ENCODE measurements around the gene NOP9. TPM values are rescaled to one million over a fixed set of nuclear protein-coding genes. Genes with fewer than 3 reads are reported as not detected.
"Not testable (repeated sequence)": the region's sequence is repeated elsewhere in the genome, so short reads cannot be mapped to it uniquely, and the experiment has no call there.

The NOP9 gene
- polyA plus RNA-seq, 4 donors = 20.0 to 27.0 (median 25.4) TPM

DNA sequence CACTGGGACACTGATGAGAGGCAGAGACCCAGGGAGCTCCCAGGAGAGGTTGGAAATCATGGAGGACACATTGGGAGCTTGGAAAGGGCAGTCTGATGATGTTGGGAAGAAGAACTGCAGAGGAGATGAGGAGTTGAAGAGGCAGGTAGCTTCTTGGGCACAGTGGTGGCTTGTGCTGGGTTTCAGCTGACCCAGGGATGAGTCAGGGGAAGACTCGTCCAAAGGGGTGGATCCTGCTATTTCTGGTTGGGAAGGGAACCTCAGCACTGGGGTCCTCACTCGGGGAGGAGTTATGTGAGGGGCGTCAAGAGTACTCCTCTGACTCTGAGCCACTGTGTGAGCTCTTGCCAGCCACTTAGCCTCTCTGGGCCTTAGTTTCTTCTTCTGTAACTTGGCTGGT, 23.7 kb downstream of the NOP9 start:
- DNase-seq (ENCODE audit: low read depth in 4 of 4, low spot score in 3 of 4) = no peak

DNA sequence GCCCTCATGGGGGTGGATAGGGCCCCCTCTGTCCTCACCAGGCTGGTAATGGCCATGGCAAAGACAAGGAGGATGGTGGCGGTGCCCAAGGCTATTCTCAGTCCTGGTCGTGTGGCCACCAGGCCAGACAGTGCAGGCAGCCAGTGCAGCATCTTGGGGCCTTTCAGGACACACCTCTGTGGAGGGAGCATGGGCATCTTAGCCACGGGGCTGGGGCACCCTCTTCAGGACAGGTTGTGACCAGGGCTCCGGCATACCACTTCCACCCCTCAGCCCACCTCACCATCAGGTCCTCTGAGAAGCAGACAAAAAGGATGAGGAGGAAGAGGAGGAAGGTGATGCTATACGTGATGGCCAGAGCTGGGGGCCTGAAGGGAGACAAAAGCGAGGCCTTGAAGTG, 24.4 kb downstream of the NOP9 start:
- no peak for DNase-seq (ENCODE audit: low read depth in 4 of 4, low spot score in 3 of 4)

DNA sequence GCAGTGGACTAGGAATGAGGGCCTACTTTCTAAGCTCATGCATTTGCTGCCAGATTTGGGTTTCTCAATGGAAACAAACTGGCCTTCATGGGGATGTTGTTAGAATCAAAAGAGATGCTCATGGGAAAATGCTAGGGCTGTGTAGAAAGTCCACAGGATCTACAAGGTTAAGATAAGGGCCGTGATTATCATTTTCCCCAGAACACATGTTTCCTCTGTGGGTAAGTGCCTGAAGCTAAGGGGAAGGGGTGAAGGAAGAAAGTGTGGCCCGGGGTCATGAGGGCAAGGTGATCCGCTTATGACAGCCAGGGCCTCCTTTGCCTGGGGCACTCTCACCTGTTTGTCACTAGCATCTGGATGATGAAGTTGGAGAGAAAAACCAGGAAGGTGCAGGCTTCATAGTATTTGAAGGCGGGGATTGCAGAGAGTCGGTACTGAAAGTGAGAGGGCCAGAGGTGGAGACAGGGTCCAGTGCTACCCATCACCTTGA, 25.4 kb downstream of the NOP9 start:
- DNase-seq (ENCODE audit: low read depth in 4 of 4, low spot score in 3 of 4) = no peak

DNA sequence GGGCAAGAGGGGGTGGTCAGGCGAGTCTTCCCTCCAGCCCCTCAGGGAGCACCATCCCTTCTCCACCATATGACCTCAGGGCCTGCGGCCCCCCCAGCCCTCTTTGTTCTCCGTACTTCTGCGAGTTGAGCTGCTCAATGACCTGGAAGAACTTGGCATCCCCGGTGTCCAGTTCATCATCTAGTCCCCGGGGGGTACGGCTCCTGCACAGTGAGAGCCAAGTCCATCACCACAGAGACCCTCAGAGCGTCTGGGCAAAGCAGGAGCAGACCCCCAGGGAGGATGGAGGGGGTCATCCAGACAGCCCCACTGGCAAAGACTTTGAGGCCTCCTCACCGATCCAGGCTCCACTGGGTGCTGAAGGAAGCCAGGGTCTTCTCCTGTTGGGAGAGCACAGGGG, 26.3 kb downstream of the NOP9 start:
- no peak for DNase-seq (ENCODE audit: low read depth in 4 of 4, low spot score in 3 of 4)

DNA sequence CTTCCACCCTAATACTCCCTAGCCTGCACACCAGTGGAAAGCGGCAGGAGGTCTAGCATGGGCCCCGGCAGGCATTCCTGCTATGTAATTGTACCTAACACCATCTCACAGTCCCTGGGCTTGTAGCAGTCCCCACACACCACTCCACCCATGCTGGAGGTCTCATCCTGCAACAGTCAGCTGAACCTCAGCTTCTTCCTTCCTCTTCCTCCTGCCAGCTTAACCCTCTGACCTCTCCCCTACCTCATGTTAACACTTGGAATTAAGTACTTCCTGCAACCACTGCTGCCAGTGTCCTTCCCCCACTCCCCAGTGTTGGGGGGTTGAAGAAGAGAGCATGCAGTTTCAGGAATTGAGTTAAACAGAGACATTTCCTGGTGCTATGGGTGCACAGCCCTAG, 27.7 kb downstream of the NOP9 start:
- DNase-seq (ENCODE audit: low read depth in 4 of 4, low spot score in 3 of 4) = no peak

DNA sequence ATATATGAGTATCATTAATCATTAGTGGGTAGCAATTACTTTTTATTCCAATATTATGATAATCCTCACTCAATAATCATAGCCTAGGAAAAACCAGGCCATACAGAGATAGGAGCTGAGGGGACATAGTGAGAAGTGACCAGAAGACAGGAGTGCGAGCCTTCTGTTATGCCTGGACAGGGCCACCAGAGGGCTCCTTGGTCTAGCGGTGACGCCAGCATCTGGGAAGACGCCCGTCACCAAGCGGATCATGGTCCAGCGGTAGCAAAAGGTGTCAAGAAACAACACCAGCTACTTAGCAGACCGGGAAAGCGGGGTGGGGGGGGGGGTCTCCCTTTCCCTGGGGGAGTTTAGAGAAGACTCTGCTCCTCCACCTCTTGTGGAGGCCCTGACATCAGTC, 28.3 kb downstream of the NOP9 start:
- not testable (repeated sequence) for DNase-seq (ENCODE audit: low read depth in 4 of 4, low spot score in 3 of 4)

DNA sequence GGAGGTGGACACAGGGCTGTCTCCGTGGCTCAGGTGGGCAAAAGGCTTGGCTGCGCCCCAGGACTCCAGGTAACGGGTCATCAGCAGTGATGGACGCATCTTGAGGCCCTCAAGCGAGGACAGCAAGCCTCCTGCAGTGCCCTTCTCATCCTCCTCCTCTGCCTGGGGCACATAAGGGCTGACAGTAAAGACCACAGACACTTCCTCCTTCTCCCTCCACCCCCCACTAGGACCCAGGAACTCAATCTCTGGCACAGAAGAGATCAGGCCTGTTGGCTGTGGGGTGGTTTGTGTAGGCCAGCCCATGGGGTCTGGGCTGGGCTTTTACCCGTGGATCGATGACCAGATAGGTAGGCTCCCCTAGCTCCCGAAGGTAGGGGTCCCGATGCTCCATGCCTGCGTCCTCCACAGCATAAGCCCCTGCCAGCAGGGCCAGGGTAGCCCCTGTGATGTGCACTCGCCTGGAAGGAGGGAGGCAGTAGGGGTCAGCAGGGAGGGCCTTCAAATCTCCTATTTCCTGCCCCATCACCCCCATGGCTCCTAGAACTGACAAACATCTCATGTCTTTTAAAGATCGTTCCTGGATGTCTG, 29.5 kb downstream of the NOP9 start:
- DNase-seq (ENCODE audit: low read depth in 4 of 4, low spot score in 3 of 4) = no peak

DNA sequence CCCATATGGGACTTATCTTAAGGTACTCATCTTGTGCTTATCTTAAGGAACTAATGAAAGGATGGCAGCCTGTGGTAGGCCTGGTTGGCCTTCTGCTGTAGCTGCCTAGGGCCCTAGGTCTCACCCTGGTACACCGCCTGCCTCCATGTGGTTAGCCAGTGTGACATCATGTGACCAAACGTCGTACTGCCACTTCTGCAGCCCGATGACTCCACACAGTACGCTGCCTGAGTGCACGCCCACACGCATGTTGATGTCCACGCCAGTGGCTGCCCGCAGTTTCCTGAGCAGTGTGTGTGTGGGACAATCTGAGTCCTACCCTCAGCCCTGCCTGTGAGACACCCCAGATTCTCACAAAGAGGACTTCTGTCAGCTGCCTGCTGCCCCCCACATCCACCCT, 30.1 kb downstream of the NOP9 start:
- no peak for DNase-seq (ENCODE audit: low read depth in 4 of 4, low spot score in 3 of 4)

DNA sequence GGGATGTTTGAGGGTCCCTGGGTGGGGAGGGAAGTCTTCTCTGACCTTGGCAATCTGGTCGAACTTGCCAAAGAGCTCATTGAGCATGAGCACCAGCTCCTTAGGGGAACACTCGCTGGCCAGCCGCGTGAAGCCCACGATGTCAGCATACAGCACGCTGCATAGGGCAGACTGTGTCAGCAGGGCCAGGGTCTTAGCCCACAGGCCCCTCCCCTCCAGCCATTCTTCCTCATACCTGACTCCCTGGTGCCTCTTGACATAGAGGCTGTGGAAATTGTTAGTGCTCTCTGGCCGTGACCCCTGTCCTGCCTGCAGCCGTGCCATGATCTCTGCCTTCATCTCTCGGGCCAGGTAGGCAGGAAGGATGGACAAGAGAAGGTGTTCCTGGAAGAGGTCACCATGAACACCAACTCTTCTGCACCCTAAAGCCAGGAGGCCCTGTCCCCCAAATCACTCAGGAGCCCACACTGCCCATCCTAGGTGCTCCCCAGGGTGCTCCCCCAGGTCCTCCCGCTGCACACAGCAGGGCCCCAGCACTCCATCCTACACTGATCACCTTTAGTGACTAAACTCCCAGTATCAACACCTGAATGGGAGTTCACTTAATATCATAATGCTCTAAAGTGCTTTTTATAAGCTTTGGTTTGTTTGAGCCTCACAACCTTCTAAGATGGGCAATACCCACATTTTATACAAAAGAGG, 31.5 kb downstream of the NOP9 start:
- no peak for DNase-seq (ENCODE audit: low read depth in 4 of 4, low spot score in 3 of 4)

DNA sequence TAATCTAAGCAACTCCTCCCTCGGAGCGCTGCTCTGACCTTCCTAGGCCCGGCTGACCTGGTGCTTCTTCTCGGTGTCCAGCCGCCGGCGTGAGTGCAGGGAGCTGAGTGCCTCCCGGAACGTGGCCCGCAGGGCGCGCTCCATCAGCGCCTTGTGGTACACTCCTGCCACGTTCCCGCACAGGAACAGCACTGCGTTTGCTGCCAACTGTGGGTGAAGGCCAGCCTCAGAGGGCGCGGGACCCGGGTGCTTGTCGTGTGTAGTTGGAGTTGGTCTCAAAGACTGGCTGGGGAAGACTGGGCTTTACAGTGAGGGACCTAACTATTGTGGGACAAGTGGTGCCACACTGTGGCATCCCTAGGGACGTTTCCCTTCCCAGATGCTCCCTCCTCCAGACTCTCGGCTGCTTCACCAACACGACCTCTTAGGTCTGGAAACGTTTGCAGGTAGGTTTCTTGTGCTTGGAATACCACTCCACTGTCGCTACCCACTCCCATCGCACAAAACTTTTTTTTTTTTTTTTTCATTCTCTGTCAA, 32.1 kb downstream of the NOP9 start:
- no peak for DNase-seq (ENCODE audit: low read depth in 4 of 4, low spot score in 3 of 4)

DNA sequence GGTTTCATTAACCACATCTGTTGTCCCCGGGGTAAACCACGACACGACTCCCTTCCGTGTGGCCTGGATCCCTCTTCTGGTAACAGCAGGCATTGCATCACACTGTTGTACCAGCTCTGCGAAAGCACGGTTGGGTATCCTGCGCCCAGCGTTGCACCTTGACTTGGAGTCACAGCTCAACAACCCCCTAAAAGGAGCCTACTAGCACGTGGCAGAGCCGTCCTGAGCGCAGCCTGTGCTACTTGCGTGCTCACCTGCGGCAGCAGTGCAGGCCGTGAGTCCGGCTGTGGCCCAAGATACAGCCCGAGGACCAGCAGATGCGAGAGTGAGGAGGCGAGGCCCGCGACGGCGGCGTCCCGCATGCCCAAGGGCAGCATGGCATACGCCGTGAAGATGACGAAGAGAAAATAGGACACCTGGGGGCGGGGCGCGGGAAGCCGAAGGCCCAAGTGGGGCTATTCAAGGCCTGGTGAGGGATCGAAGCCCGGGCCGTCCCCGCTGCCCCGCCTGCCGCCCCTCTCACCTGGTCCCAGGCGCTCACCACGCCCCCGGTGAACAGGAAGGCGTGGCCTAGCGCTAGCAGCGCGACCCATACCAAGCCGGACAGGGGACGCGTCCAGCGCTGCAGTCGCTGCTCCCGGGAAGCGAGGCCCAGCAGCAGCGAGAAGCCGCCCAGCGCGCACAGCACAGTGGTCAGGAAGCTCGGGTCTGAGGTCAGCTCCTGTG, 32.8 kb downstream of the NOP9 start:
- DNase-seq (ENCODE audit: low read depth in 4 of 4, low spot score in 3 of 4) = no peak

DNA sequence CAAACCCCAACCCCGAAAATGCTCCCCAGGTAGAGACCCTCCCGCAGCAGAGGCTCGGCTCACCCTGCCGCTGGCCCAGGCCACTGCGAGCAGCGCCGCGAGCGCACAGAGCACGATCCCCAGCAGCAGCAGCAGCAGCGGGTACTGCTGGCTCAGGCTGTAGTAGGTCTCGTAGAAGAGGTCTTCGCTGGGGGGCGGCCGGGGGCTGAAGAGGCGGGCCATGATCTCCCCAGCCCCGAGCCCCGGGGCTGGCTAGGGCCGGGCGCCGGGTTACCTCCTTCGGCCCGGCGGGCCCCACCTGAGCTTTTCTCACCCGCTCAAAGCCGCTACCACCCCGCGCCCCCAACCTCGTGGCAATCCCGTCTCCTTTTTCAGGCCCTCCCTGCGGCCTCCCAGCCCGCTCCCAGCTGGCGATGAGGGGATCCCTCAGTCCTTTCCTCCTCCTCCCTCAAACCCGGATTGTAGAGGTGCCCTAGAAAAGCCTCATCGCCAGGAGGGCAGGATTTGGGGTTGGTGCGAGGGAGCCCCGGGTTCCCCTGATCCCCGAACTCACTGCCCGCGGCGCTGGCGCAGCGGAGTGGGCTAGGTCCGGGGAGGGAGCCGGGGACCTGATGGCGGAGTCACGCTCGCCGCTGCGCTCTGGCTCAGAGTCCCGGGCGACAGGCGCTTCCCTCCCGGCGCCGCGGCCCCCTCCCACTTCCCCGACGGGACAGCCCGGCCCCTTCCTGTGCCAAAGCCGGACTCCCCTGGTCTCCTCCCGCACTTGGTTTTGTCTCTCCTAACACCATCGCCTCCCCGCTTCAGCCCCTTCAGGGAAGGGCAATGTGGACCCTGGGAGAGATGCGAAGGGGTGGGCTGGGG, 35.0 kb downstream of the NOP9 start, which contains the start of gene ADCY4:
ADCY4 (minus strand) TSS at position 641 of the 861 bp plus-strand sequence; CDS start at position 222, 419 bp downstream.
- no peak for DNase-seq (ENCODE audit: low read depth in 4 of 4, low spot score in 3 of 4)

DNA sequence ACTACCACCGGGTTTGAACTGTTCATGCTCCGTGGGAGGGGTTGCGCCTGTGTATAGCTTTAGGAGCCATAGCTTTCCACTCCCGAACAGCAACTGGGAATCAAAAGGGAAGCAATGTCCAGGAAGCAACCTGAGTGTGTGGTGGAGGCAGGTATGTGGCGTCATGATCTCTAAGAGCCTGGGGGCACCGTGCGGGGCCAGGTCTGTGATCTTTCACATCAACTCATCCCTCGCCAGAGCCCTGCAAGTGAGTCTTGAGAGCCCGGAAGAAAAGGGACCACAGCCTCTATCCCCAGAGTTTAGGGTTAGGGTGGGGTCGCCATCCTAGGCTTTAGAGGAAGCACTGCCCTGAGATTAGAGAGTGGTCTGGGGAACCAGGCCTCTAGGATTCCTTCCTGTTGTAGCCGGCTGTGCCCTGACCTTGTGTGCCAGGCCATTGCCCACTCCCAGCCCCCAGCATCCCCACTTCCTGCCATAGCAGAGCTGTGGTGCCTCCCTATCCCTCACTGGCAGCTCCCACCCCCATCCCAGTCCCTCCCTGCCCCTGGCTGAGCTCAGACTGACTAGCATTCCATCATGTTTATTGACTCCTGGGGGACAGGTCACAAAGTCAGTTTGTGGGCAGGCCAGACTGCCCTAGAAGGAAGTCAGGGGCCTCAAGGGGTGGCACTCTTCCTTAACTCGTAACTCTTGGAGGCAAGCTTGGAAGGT, 36.0 kb downstream of the NOP9 start:
- DNase-seq (ENCODE audit: low read depth in 4 of 4, low spot score in 3 of 4) = no peak

DNA sequence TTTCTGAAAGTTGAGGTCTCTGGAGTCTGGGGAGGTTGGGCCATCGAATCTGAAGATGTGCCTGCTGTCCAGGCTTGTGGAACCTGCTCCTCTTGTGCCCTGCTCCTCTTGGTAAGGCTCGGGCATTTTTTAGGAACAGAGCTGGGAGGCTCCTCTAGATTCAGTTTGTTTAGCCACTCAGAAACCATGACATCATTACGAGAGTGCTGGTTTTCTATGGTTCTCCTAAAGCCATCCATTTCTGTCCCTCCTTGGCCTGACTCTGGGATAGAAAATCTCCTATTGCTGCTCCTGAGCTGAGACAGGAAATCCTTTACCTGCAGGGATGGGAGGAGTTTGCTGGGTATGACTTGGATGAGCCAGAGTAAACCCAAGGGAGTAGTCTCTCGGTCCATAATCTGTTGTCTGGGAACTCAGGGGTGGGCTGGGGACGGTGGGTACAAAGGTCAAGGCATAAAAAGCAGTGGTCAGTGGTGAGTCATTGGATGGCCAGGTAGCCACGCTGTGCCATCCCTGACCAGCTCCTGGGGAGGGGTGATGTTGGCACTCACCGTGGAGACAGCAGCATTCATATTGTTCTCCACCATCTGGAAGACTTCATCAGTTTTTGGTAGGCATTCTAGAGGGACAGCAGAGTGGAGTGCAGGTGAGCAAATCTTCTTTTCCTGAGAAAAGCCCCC, 37.6 kb downstream of the NOP9 start:
- no peak for DNase-seq (ENCODE audit: low read depth in 4 of 4, low spot score in 3 of 4)

DNA sequence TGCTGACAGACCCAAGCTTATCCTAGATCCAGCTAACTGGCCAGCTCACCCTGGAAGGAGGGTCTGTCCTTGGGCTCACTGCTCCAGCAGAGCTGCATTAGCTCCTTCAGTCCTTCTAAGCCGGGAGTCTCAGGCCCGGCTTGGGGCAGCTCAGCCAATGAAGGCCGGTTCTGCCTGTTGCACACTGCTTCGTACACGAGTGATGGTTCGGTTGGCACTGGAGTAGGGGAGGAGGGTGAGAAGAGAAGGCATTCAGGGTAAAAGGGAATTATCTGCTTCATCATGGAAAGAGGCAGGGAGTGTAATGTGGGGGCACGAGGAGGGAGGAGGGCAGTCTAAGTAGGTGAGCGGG, 38.1 kb downstream of the NOP9 start:
- DNase-seq (ENCODE audit: low read depth in 4 of 4, low spot score in 3 of 4) = no peak

DNA sequence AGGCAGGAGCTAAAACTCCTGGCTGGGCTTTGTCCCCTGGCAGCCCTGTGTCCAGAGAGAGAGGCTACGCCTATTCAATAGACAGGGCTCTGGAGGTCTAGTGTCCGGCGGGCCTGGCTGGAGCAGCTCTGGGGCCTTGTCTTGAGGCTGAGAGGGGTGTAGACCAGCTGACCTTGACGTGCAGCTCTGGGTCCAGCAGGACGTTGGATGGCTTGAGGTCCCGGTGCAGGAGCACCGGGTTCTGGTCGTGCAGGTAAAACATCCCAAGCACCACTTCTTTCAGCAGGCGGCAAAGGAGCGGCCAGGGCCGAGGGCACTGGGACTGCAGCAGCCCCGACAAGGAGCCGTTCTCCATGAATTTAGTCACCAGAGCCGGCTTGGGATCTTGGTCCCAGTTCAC, 39.2 kb downstream of the NOP9 start:
- DNase-seq (ENCODE audit: low read depth in 4 of 4, low spot score in 3 of 4) = no peak

DNA sequence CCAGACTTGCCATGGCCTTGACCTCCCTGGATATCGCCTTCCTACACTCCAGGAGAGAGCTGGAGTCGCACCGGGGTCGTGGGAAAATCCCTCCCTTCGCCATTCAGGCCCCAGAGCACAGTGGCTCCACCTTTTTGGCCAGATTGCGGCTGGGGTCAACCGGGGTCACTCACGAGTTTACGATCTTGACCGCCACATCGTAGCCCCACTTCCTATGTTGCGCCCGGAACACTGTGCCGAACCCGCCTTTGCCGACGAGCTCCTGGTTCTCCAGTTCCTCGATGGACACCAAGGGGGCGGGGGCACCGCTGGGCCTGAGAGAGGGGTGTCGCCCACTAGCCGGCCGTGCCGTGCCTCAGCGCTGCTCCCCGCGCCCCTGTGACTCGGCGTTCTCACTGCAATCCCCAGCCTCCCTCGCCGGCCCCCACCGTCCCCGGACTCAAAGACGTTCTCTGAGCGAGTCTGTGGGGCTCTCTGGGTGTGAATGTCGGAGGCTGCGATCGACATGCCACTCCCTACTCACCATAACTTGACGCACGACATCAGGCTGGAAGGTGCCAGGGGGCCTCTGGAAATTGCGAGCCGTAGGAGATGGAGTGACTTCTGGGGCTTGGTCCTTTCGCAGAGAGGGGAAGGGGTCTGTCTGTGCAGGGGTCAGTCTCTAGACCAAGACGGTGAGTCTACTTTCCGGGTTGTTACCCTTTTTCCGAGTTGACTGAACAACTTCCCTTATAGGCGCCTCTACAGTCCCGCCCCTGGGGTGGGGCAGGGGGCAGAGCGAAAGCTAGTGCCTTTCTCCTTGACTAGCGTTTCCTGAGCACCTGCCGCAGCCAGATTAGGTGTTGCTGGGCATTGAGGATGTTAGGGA, 39.9 kb downstream of the NOP9 start, which contains the start of gene RIPK3:
RIPK3 (minus strand) TSS at position 708 of the 868 bp plus-strand sequence; CDS start at position 543, 165 bp downstream.
- no peak for DNase-seq (ENCODE audit: low read depth in 4 of 4, low spot score in 3 of 4)

DNA sequence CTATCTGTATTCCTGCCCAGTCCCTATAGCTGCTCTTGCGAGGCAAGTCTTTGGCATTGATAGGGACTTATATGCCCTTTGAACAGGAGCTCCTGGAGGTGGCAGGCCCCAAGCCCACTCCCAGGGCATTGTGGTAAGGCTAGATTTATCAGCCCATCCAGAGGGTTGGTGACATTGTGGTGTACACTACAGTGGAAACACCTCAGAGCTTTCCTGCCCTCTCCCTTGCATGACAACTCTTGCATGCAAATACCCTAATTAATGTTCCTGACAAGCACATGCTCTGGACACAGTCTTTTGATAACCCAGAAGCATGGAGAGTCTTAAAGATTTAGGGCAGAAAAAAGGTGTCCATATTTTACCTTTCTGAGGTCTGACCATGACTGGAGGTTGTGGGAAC, 41.0 kb downstream of the NOP9 start:
- DNase-seq (ENCODE audit: low read depth in 4 of 4, low spot score in 3 of 4) = no peak
